Head of caudate nucleus (tissue), 42 donors: ENCODE results near the gene ITPKC.

Experiments
- DNase-seq, 42 donors: peaks; one replicate each; pipeline versions ENCODE4 v3.0.0 to v3.0.0-alpha.2; 2020 to 2021; ENCODE audit warnings: mixed read lengths in 7 of 42
- intact Hi-C: fragments of 100-400 bp; cut with DNase I; formaldehyde crosslinking; loops from one replicate; pipeline ENCODE4 v1.15.0; 2022

The ITPKC gene

DNA sequence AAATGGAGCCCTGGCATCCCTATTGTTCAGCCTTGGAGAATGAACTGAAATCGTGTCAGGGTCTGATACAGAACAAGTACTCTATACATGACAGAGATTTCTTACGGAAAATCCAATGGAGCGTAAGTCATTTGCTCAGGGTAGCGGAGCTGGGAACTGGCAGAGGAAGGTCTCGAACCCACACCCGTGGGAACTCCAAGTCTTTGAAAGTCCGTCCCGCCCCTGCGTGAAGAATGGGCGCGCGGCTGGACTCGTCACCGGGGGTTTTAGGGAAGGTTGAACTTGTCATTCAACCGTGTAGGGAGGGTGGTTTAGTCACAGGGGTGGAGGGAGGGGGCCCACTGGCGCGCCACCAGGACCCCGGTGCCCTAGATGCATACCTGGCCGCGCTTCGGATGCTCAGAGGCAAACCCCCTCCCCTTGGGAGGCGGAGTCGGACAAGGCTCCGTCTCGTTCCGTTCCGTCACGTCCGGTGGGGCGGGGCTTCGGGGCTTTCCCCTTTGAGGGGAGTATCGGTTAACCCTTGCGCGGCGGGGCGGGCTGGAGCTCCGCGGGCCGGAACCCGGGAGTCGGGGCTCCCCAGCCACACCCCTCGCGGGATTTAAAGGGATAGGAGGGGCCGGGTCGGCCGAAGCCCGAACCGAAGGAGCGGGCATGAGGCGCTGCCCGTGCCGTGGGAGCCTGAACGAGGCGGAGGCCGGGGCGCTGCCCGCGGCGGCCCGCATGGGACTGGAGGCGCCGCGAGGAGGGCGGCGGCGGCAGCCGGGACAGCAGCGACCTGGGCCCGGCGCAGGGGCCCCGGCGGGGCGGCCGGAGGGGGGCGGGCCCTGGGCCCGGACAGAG is at the start of gene ITPKC, which contains the start of gene COQ8B:
TSS of gene ITPKC (plus strand) at position 631 of the 843 bp plus-strand sequence. CDS start at position 655, 24 bp downstream.
TSS of gene COQ8B (minus strand) at position 405 of the 843 bp plus-strand sequence. CDS start 2,254 bp downstream, outside the sequence.
- intact Hi-C loops = loop anchor here (2.0 kb wide), 1 partner anchor 90 kb away; no protein-coding TSS in a partner anchor
- peak; percentile 99 to 100 (median 100) for DNase-seq

DNA sequence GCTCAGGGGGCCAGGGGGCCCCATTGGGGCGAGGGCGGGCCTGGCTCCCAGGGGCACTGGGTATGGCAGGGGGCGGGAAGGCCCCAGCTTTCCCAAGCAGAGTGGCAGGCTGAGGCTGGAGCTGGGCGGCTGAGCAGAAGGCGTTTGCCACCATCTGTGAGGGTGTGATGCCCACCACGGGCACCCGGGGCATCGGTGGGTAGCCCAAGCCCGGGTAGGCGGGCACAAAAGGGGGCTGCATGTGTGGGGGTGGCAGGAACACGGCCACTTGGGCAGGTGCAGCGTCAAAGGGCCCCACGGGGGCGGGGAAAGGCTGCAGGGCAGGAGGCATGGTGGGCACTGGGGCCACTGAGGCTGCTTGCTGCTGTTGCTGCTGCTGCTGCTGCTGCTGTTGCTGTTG is 49.3 kb upstream of the ITPKC start:
- intact Hi-C loops = no loop called here
- DNase-seq = no peak

DNA sequence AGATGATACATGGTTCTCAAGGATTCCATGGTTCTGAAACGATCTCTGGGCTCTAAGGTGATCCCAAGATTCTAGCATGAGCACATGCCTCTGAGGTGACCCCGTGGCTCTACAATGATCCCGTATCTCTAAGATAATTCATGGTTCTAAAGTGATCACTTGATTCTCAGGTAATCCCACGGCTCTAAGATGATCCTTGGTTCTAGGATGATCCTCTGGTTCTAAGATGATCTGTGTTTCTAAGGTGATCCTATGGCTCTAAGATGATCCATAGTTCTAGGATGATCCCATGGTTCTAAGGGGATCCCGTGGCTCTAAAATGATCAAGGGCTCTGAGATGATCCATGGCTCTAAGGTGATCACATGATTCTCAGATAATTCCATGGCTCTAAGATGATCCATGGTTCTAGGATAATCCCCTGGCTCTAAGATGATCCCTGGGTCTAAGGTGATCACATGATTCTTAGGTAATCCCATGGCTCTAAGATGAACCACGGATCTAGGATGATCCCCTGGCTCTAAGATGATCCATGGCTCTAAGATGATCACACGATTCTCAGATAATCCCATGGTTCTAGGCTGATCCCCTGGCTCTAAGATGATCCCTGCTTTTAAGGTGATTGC is 47.8 kb upstream of the ITPKC start:
- intact Hi-C loops = no loop called here
- DNase-seq = no peak

DNA sequence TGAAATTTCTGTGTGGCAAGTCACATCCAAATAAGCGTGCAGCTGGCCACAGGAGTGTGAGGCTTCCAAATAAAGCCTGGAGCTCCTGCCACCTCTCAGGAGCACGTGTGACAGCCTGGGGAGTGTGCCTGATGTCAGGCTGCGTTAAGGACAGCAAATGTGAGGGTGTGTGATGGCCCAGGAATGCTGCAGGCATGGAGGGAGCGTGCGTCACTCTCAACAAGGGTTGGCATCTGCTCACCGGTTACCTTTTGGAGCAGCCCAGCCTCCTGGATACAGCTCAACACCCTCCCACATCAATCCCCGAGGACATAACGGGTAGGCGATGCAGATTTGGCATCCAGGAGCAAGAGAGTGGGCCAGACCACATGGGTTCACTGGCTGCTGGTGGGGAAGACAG is 45.5 kb upstream of the ITPKC start:
- intact Hi-C loops = no loop called here
- peak in 38 of 42 donors; percentile 21 to 92 (median 62) for DNase-seq

DNA sequence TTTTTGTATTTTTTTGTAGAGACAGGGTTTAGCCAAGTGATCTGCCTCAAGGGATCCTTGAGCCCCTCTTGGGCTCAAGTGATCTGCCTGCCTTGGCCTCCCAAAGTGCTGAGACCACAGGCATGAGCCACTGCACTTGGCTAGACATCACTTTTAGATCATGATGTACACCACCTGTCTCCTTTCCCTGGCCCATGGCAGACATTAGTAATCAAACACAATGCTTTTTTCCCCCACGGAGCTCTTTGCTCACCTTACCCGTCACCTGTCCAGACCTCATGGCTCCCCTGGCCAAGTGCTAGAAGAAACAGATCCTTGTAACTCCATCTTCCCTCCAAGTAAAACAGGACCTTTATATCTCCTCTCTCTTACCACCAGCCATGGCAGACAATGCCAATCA is 44.9 kb upstream of the ITPKC start:
- DNase-seq = no peak
- intact Hi-C loops = no loop called here

DNA sequence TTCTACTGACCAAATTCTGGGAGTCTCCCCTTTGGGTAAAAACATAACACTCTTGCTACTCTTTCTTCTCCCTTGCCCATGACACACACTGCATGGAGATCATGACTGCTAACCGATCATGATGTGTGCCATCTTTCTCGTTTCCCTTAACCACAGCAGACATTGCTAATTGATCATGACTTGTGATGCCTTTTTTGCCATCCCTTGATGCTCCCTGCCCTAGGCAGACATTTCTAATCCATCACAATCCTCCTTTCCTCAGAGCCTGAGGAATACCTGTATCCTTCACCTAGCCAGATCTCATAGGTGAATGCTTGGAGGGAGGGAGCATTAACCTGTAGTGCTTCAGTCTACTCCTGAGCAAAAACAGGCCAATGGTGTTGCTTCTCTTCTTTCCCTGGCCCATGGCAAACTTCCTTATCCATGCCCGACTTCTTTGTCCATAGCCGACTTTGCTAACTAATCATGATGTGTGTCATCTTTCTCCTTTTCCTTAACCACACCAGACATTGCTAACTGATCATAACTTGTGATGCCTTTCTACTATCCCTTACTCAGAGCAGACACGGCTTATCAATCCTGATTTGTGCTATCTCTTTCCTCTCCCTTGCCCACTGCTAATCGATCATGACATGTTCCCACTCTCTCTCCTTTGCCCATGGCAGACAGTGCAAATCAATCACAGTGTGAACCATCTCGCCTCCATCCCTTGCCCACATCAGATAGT is 44.2 kb upstream of the ITPKC start:
- intact Hi-C loops = no loop called here

DNA sequence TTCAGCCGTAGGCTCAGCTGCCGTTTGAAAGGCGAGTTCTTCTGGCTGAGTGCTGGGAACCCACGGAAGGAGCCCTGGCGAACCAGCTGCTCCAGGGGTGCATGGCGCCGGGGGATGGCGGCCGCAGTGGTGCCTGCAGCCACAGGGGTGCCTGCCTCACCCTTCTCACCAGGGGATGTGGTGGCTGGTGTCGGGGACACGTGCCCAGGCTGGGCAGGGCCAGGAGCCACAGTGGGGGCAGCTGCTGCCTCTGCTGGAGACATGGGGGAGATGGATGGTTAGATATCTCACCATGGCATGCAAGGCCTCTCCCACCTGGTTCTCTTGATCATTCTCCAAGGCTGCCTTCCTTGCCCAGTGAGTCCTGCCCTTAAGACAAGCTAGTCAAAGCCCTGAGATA is 43.5 kb upstream of the ITPKC start:
- intact Hi-C loops = no loop called here

More for the DNA sequence above, 44.2 kb upstream of the ITPKC start:
- no peak for DNase-seq

DNA sequence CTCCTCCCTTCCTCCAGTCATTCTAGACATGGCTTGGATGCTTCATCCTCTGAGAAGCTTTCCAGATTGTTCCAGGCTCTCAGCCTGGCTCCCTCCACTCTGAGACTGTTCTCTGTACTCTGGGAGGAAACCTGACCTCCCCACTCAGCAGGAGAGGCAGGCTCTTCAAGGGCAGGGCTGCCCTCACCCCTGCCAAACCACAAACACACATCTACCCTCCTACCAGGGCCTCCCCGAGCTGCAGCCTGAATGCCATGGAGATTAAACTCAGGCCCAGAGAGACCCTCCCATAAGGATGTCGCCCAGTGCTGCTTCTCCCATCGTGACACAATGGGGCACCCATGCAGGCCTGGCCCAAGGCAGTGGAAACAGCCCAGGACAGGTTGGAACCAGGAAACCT is 42.6 kb upstream of the ITPKC start:
- DNase-seq = no peak
- intact Hi-C loops = no loop called here

More for the DNA sequence above, 43.5 kb upstream of the ITPKC start:
- no peak for DNase-seq

DNA sequence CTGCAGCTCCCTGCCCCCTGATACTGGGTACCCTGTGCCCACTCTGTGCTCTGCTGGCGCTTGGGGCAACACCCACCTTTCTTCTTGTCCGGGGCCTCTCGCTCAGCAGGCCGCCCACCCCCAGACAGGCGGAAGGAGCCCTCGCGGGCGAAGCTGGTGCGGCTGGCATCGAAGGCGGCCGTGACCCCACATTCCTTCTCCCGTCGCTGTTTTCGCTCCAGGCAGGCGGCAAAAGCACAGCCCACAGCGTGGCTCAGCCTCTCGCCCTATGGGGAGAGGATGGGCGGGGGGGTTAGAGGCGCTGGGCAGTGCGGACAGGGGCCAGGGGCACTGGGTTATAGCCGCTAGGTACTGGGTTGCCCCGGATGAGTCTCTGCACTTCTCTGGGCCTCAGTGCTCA is 39.8 kb upstream of the ITPKC start:
- DNase-seq = no peak
- intact Hi-C loops = no loop called here

DNA sequence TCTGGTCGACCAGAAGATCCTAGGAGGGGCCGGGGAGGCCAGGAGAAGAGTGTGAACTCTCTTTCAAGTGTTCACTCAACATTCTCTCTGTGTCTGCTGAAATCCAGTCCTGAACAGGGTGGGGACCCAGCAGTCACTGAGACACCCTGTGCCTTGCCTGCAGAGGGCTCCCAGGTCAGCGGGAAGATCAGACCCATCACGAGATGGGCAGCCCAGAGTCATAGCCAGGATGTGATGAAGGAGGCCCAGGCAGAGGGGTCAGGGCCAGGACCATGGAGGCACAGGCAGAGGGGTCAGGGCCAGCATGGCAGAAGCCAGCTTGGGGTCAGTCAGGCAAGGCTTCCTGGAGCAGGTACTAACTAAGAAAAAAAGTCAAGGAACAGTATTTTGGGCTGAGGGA is 35.9 kb upstream of the ITPKC start:
- intact Hi-C loops = no loop called here
- DNase-seq = no peak

DNA sequence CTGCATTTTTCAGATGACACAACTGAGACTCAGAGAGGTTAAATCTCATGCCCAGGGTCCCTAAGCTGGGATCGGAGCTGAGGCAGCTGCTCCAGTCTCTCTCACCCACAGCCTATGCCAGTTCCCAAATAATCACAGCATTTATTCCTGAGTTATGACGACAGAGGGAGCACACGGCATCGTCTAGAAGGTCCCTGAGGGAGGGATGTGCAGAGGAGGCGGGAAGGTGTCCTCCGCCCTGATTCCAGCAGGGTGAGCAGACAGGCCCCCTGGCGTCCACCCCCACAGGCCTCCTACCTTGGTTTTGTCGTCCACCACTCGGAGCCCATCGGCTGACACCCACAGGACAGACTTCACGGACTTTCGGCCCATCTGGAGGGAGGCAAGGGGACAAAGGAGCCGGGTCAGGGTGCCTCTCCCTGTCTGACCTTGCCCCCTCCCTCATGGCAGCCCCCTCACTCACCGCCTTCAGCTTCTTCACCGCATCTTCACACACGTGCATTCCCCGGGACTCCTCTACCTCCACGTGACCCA is 34.4 kb upstream of the ITPKC start:
- intact Hi-C loops = no loop called here
- peak in 12 of 42 donors; percentile 13 to 72 (median 45) for DNase-seq

DNA sequence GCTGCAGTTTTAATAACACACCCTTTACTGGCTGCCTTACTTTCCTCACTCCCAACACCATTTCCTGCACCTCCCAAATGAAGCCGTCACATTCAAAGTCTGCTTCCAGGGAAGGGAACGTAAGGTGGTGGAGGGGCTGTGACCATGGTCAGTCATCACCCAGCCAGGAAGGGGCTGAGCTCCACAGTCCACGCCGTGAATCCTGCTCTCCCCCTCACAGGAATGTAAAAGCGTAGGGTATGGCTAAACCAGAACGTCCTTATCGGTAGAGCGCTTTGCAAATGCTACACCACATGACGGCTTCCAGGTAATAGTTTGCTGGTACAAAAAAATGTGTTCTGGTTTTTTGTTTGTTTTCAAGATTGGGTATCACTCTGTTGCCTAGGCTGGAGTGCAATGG is 33.5 kb upstream of the ITPKC start:
- DNase-seq = no peak
- intact Hi-C loops = no loop called here

DNA sequence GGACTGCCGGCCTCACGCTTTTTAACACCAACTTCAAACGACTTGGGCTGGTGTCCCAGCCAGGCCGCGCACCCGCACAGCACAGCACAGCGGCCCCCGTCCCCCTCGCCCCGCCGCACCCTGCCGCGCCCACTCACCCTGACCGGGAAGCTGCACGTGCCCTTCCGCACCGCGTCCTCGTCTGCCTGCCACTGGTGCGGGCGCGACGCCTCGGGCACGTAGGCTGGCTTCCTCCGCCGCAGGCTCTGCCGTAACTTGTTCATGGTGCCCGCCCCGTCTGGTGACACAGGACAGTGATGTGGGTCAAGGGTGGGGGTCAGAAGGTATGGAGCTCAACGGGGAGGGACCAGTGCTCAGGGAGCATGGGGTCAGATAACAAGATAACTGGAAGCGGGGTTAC is 32.6 kb upstream of the ITPKC start:
- intact Hi-C loops = no loop called here
- DNase-seq = no peak

DNA sequence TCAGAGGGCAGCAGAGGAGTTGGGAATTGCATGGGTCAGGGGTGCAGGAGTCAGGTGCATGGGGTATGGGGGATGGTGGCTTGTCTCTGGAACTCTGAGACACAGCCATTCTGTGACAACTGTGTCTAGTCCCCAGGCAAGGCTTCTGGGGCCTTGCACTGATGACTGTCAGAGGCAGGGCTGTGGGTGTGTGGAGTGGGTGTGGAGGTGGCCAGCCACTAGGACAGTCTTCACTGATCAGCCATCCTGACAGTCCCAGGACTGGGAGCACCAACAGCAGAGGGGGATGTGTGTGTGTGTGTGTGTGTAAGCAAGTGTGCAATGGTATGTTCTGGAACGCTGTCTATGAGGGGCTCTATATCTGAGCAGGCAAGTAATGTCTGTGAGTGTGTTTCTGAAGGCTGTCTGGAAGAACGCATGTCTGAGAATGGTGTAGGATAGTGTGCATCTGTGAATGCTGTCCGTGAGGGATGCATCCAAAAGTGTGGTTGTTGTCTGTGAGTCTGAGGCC is 31.8 kb upstream of the ITPKC start:
- intact Hi-C loops = no loop called here
- DNase-seq = no peak

DNA sequence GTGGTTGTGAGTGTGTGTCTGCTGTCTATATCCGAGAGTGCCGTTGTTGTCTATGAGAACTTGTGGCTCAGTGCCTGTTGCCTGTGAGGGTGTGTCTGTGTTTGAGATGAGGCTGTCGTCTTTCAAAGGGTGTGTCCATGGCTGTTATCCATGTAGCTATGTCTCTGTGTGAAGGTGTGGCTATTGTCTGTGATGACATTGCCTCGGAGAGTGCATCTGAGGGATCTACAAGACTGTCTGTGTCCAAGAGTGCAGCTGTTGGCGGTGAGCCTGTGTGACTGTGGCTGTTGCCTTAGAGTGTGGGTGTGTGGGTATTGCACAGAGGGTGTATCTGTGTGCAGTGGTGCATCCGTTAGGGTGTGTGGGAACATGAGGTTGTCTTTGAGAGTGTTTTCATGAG is 31.3 kb upstream of the ITPKC start:
- intact Hi-C loops = no loop called here
- DNase-seq = no peak

DNA sequence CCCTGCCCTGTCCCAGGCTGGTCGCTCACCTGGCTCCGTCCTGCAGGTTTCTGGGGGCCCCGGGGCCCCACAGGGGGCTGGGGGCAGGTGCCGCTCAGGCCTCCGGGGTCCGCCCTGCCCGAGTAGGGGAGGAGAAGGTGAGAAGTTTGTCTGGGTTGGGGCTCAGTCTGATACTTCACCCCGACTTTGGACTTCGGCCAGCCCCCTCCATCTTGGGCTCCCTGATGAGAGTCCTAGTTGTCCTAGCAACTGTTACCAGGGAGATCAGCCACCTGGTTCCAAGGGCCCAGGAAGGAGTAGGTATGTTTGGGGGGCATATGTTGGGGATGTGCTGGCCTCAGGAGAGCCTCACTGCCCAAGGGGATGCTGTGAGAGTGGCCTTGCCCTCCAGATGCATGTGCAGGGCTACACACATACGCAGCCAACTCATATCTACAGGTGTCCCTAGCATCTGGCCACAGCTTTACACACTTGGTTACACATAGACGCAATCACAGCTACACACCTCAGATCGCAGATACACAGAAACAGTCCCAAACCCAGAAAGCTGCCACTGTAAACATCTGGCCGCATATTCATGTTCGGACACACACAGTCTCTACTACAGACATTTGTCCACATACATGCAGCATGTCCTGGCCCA is 29.9 kb upstream of the ITPKC start:
- DNase-seq = no peak
- intact Hi-C loops = no loop called here

DNA sequence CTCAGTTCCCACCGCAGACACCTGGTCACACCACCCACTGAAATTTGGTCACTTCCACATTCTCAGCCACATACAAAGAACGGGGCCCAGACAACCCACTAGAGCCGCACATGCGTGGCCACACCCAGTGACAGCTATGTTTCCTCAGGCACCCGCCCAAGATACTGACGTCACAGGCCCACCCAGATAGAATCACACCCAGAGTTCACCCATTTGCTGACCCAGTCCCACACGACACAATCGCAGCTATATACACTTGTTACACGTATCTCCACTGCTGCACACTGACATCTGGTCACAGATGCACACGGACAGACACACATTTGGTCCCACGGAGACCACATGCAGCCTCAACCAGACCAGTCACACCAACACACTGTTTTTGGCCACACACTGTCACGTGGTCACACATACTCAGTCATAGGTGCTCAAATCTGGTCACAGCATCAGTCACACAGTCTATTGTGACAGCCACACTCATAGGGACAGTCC is 29.3 kb upstream of the ITPKC start:
- DNase-seq = peak in 1 of 42 donors; percentile 51
- intact Hi-C loops = no loop called here

DNA sequence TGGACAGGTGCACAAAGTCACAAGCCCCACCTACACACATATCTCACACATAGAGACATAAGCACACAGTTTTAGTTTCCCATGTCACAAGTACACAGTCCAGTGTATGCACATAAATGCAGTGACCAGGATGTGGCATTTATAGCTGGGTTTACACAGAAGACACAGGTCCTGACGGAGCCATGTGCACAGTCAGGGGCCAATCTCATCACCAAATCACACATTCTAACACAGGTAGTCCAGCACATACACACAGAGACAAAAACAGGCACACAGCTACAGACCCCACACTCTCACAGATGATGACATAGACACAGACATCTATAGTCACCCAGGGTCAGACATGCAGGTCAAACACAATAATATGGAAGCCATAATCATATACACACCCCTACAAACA is 28.6 kb upstream of the ITPKC start:
- intact Hi-C loops = no loop called here
- no peak for DNase-seq

DNA sequence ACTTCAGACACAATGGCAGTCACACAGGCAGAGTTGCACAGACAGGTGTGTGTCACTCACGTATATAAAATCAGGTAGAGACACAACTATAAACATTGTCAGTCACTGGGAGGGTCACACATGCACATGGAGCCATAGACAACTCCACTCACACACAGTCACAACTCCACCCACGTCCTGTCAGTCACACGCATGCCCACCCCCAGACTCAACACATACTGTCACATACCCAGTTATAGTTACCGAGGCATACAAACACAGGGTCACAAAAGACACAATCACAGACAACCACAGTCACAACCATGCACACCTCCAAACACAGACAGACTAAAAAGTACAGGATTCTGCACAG is 27.9 kb upstream of the ITPKC start:
- intact Hi-C loops = no loop called here
- DNase-seq = peak in 3 of 42 donors; percentile 30 to 48 (median 38)
